ENCODE data around the gene HRH2. TPM values are rescaled to one million over a fixed set of nuclear protein-coding genes. Genes with fewer than 3 reads are reported as not detected.
A peak's percentile ranks its signal among the peaks of the same experiment; 100 is the strongest.
"Not testable (repeated sequence)": the region's sequence is repeated elsewhere in the genome, so short reads cannot be mapped to it uniquely, and the experiment has no call there.

The HRH2 gene
- total RNA-seq, 1 donor from 2014 or later: 2.9 TPM

GRCh38 chr5:175717837-175718236 lies 60.0 kb downstream of the HRH2 start:
- Mint-ChIP-seq H3K27ac (no peak overlapping the region), H3K4me3 (no peak overlapping the region), H3K4me1 (ENCODE audit: unreplicated experiment) (no peaks in the 10 kb centered on the region), H3K36me3 (peaks cover 4% of the 10 kb centered on the region), H3K27me3 (peaks cover 9% of the 10 kb centered on the region), H3K9me3 (peaks cover 13% of the 10 kb centered on the region)
- no peak for TF ChIP-seq CTCF (conservative IDR thresholded peaks at IDR 0.05)
- no peak for DNase-seq (ENCODE audit: extremely low spot score, unreplicated experiment)

GRCh38 chr5:175718401-175719108 lies 60.7 kb downstream of the HRH2 start:
- DNase-seq (ENCODE audit: extremely low spot score, unreplicated experiment): no peak
- H3K27ac Mint-ChIP-seq: no peak overlapping the region
- peaks cover 9% of the 10 kb centered on the region for H3K27me3 Mint-ChIP-seq
- TF ChIP-seq CTCF (conservative IDR thresholded peaks at IDR 0.05): peak; percentile 76
- no peaks in the 10 kb centered on the region for H3K4me1 Mint-ChIP-seq (ENCODE audit: unreplicated experiment)
- H3K4me3 Mint-ChIP-seq: no peak overlapping the region
- peaks cover 13% of the 10 kb centered on the region for H3K9me3 Mint-ChIP-seq
- peaks cover 4% of the 10 kb centered on the region for H3K36me3 Mint-ChIP-seq

- peaks cover 13% of the 10 kb centered on the region for H3K9me3 Mint-ChIP-seq
- DNase-seq (ENCODE audit: extremely low spot score, unreplicated experiment); H3K27ac Mint-ChIP-seq; H3K36me3 Mint-ChIP-seq; H3K4me1 Mint-ChIP-seq (ENCODE audit: unreplicated experiment); H3K4me3 Mint-ChIP-seq; H3K27me3 Mint-ChIP-seq: not testable (repeated sequence)
These were observed 61.2 kb downstream of the HRH2 start for GRCh38 chr5:175719109-175719432.

GRCh38 chr5:175724314-175725275 lies 66.7 kb downstream of the HRH2 start:
- Mint-ChIP-seq H3K27me3 (peaks cover 9% of the 10 kb centered on the region), H3K27ac (no peak overlapping the region), H3K36me3 (no peaks in the 10 kb centered on the region), H3K9me3 (no peaks in the 10 kb centered on the region), H3K4me1 (ENCODE audit: unreplicated experiment) (peaks cover 9% of the 10 kb centered on the region), H3K4me3 (no peak overlapping the region)
- no peak for TF ChIP-seq CTCF (conservative IDR thresholded peaks at IDR 0.05)
- no peak for DNase-seq (ENCODE audit: extremely low spot score, unreplicated experiment)

GRCh38 chr5:175728316-175728715 lies 70.4 kb downstream of the HRH2 start:
- Mint-ChIP-seq H3K27ac (no peak overlapping the region), H3K4me3 (no peak overlapping the region), H3K9me3 (no peaks in the 10 kb centered on the region), H3K27me3 (peaks cover 27% of the 10 kb centered on the region), H3K4me1 (ENCODE audit: unreplicated experiment) (peaks cover 9% of the 10 kb centered on the region), H3K36me3 (no peaks in the 10 kb centered on the region)
- no peak for TF ChIP-seq CTCF (conservative IDR thresholded peaks at IDR 0.05)
- DNase-seq (ENCODE audit: extremely low spot score, unreplicated experiment): no peak
